GM23338 (cell line): ENCODE results near the gene MIPEP. TPM values are rescaled to one million over a fixed set of nuclear protein-coding genes. Genes with fewer than 3 reads are reported as not detected.

ENCODE experiments used
- ATAC-seq: fragments of 200-7000 bp; cut with Tn5 transposase; 3 replicates; pipeline ENCODE4 v1.9.1; 2020
- DNase-seq: peaks from one replicate; pipeline ENCODE4 v3.0.0-alpha.2; 2015; ENCODE audit warnings: low spot score
- H2AFZ ChIP-seq: fragments of 200-600 bp; sonication (generic); 2 replicates; pipeline ENCODE4 v1.8.0; 2016; ENCODE audit warnings: antibody characterized with exemption, mild to moderate bottlenecking, moderate library complexity
- H3F3A ChIP-seq: fragments of 200-600 bp; sonication (generic); replicated peaks from 2 replicates; pipeline ENCODE4 v1.8.0; 2017; ENCODE audit warnings: antibody characterized with exemption, mixed run types, low read depth
- H3K27ac ChIP-seq: fragments of 200-600 bp; sonication (generic); 2 replicates; pipeline ENCODE4 v1.6.1; 2016; ENCODE audit warnings: low read depth
- H3K27me3 ChIP-seq: fragments of 200-600 bp; sonication (generic); 2 replicates; pipeline ENCODE4 v1.8.0; 2016; ENCODE audit warnings: mild to moderate bottlenecking, mixed run types, moderate library complexity; ENCODE audit not compliant: insufficient read depth
- H3K36me3 ChIP-seq: fragments of 200-600 bp; sonication (generic); 2 replicates; pipeline ENCODE4 v1.8.0; 2016; ENCODE audit warnings: mild to moderate bottlenecking; ENCODE audit not compliant: insufficient read depth
- H3K4me1 ChIP-seq: fragments of 200-600 bp; sonication (generic); 2 replicates; pipeline ENCODE4 v1.8.0; 2016; ENCODE audit warnings: mild to moderate bottlenecking, moderate library complexity; ENCODE audit not compliant: insufficient read depth
- H3K4me2 ChIP-seq: fragments of 200-600 bp; sonication (generic); 2 replicates; pipeline ENCODE4 v1.7.1; 2017; ENCODE audit warnings: mixed run types
- H3K4me3 ChIP-seq: fragments of 200-600 bp; sonication (generic); 2 replicates; pipeline ENCODE4 v1.6.1; 2016; ENCODE audit warnings: mixed run types
- H3K79me2 ChIP-seq: fragments of 200-600 bp; sonication (generic); replicated peaks from 2 replicates; pipeline ENCODE4 v1.8.0; 2017; ENCODE audit warnings: mild to moderate bottlenecking; ENCODE audit not compliant: insufficient read depth
- H3K9me2 ChIP-seq: fragments of 200-600 bp; sonication (generic); 2 replicates; pipeline ENCODE4 v1.8.0; 2017; ENCODE audit not compliant: insufficient read depth
- H4K20me1 ChIP-seq: fragments of 200-600 bp; sonication (generic); replicated peaks from 2 replicates; pipeline ENCODE4 v1.8.0; 2017; ENCODE audit warnings: mild to moderate bottlenecking; ENCODE audit not compliant: insufficient read depth
- H3K27ac Mint-ChIP-seq: 2 replicates; pipeline ENCODE4 v1.8.0; 2020; ENCODE audit warnings: inconsistent platforms, mild to moderate bottlenecking, moderate library complexity, mixed read lengths
- H3K27me3 Mint-ChIP-seq: 3 replicates; pipeline ENCODE4 v1.8.0; 2022; ENCODE audit warnings: low read depth, mild to moderate bottlenecking, moderate library complexity, mixed read lengths, inconsistent platforms; ENCODE audit not compliant: insufficient read depth, poor library complexity
- H3K36me3 Mint-ChIP-seq: 3 replicates; pipeline ENCODE4 v1.8.0; 2021; ENCODE audit warnings: low read depth, mild to moderate bottlenecking, inconsistent platforms, moderate library complexity, mixed read lengths
- H3K4me1 Mint-ChIP-seq: 3 replicates; pipeline ENCODE4 v1.8.0; 2020; ENCODE audit warnings: mild to moderate bottlenecking, inconsistent platforms, mixed read lengths
- H3K4me3 Mint-ChIP-seq: 3 replicates; pipeline ENCODE4 v1.8.0; 2021; ENCODE audit warnings: moderate library complexity, mild to moderate bottlenecking, inconsistent platforms, mixed read lengths
- H3K9me3 Mint-ChIP-seq: 3 replicates; pipeline ENCODE4 v1.8.0; 2020; ENCODE audit warnings: moderate library complexity, mild to moderate bottlenecking, inconsistent platforms, mixed read lengths
- CTCF ChIP-seq, 2 experiments: fragments of 200-600 bp in 1 of 2; sonication (generic) in 1 of 2; conservative IDR thresholded peaks; 2 replicates each; pipeline versions ENCODE4 v1.5.1 to v1.6.1; 2016 to 2017; ENCODE audit warnings: antibody characterized with exemption in 2 of 2, low read depth in 2 of 2, mild to moderate bottlenecking in 2 of 2, moderate library complexity in 1 of 2
- JUNB ChIP-seq: IDR thresholded peaks from one replicate; pipeline ENCODE4 v1.6.1; 2016; ENCODE audit warnings: antibody characterized with exemption; ENCODE audit not compliant: unreplicated experiment
- NANOG ChIP-seq: IDR thresholded peaks from 2 replicates; pipeline ENCODE4 v1.6.1; 2016; ENCODE audit warnings: antibody characterized with exemption, borderline replicate concordance
- REST ChIP-seq: IDR thresholded peaks from one replicate; pipeline ENCODE4 v1.6.1; 2018; ENCODE audit warnings: antibody characterized with exemption; ENCODE audit not compliant: unreplicated experiment
- ZNF114 ChIP-seq: fragments of 250-450 bp; sonication (Bioruptor Pico); IDR thresholded peaks from 2 replicates; pipeline ENCODE4 v1.5.0; 2020; ENCODE audit warnings: mild to moderate bottlenecking, moderate library complexity
- polyA plus RNA-seq: library from polyadenylated mRNA; unstranded; fragments of >200 nt; fragmentation: Nextera tagmentation; extraction: Ambion mirVana; gene quantifications from 2 replicates; pipeline ENCODE4 v1.2.1, GENCODE V29; 2016
- total RNA-seq: library from RNA; depleted of rRNA; stranded (reverse); fragments of >200 nt; shearing (Covaris generic); gene quantifications from 2 replicates; pipeline ENCODE4 v1.2.3, GENCODE V29; 2014

The MIPEP gene
- total and polyA plus RNA-seq, 2 experiments from 2014 or later = 20.8 to 22.5 TPM

DNA sequence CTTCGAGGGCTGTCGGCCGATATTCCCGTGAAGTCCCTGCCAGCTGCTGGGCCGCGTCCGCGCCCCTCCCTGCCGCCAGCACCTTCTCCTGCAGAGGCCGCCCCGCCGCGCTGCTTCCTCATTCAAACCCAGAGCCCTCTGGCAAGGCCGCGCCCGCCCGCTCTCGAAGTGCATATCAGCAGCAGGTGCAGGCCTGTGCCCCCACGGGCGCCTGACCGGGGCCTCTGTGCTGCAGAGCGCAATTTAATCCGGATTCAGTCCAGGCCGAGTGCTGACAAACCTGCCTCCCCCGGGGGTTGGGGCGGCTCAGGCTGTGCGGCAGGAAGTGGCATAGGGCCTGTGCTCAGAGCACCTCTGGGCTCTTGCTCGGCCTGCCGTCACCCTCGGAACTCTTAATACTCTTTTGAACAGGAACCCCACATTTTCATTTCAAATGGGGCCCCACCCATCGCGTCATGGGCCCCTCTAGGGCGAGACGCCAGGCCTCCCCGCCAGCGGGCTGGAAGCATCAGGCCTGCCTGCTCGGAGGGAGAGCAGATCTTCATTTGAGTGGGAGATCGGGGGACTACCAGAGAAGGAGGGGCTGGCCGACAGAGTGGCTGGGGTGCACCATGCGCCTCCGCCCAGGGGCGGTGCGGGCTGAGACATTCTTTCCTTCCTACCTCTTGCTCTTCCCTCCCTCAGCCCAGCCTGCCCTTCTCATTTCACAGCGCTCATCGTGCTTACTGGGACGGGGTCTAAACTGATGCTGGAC lies 193.3 kb downstream of the MIPEP start:
- H3F3A ChIP-seq = no peaks in the 10 kb centered on the region
- no peak overlapping the region for H3K27ac ChIP-seq
- Mint-ChIP-seq H3K4me3 (no peak overlapping the region), H3K4me1 (peaks cover 11% of the 10 kb centered on the region), H3K9me3 (no peaks in the 10 kb centered on the region), H3K36me3 (no peaks in the 10 kb centered on the region), H3K27ac (no peak overlapping the region), H3K27me3 (peaks cover 1% of the 10 kb centered on the region)
- no peaks in the 10 kb centered on the region for H3K79me2 ChIP-seq
- H3K27me3 ChIP-seq = no peaks in the 10 kb centered on the region
- peak overlapping the region; percentile 99 for H2AFZ ChIP-seq
- DNase-seq (peak; percentile 67), ATAC-seq (peak; percentile 70)
- peaks cover 15% of the 10 kb centered on the region; the same call in 1 of the 2 replicates for H3K4me1 ChIP-seq
- H3K9me2 ChIP-seq = 0 out of 2 replicates have a peak, but pooled peaks cover 2% of the 10 kb centered on the region
- peak overlapping the region; percentile 81 for H3K4me2 ChIP-seq
- no peaks in the 10 kb centered on the region; the same call in 1 of the 2 replicates for H3K36me3 ChIP-seq
- TF ChIP-seq ZNF114 (CRISPR knock-in tag) (no peak), CTCF (conservative IDR thresholded peaks at IDR 0.05; ENCODE audit: low read depth in 2 of 2) (0 out of 4 replicates have a peak, but pooled peaks of 1 of the 2 experiments have one; percentile 6)
- H4K20me1 ChIP-seq = no peaks in the 10 kb centered on the region
- H3K4me3 ChIP-seq = peak overlapping the region; percentile 54

DNA sequence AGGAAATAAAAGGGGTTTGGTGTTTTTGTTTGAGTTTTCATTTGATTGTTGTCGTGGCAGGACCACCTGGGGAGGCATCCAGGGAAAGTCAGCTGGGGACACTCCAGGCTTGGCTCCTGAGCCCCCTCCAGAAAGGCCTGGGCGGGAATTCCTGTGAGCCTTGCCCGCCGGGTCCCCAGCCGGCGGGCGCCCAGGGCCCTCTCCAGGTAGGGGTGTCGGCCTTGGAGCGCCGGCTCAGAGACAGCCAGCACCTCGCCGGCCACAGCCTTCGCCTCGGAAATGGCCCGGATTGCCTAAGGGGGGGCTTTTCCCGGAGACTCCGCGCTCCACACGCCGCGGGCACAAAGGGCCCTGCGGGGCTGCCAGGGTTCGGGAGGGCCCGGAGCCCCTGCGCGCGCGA lies 194.0 kb downstream of the MIPEP start:
- Histone ChIP-seq H3K4me1 (peaks cover 15% of the 10 kb centered on the region; the same call in 1 of the 2 replicates), H2AFZ (peak overlapping the region; percentile 99), H4K20me1 (no peaks in the 10 kb centered on the region), H3K4me2 (peak overlapping the region; percentile 81), H3K27me3 (no peaks in the 10 kb centered on the region), H3K79me2 (no peaks in the 10 kb centered on the region), H3K27ac (no peak overlapping the region), H3K4me3 (peak overlapping the region; percentile 54), H3K9me2 (0 out of 2 replicates have a peak, but pooled peaks cover 2% of the 10 kb centered on the region), H3K36me3 (no peaks in the 10 kb centered on the region; the same call in 1 of the 2 replicates), H3F3A (no peaks in the 10 kb centered on the region)
- no peaks in the 10 kb centered on the region for H3K36me3 Mint-ChIP-seq
- TF ChIP-seq JUNB (no peak), REST (no peak), NANOG (no peak)
- ATAC-seq = peak; percentile 68
- no peak overlapping the region for H3K27ac Mint-ChIP-seq
- no peaks in the 10 kb centered on the region for H3K9me3 Mint-ChIP-seq
- H3K27me3 Mint-ChIP-seq = peaks cover 1% of the 10 kb centered on the region
- H3K4me3 Mint-ChIP-seq = no peak overlapping the region
- DNase-seq = peak; percentile 44
- H3K4me1 Mint-ChIP-seq = peaks cover 11% of the 10 kb centered on the region
